GM19467 (cell line): Measurements from ENCODE around the gene FRG2B.
"Not testable (repeated sequence)": the region's sequence is repeated elsewhere in the genome, so short reads cannot be mapped to it uniquely, and the experiment has no call there.

Experiments used
- ATAC-seq: cut with Tn5 transposase; IDR thresholded peaks from one replicate; pipeline ENCODE4 v1.9.1; 2021; ENCODE audit warnings: mild to moderate bottlenecking, moderate library complexity; ENCODE audit not compliant: unreplicated experiment

The FRG2B gene

DNA sequence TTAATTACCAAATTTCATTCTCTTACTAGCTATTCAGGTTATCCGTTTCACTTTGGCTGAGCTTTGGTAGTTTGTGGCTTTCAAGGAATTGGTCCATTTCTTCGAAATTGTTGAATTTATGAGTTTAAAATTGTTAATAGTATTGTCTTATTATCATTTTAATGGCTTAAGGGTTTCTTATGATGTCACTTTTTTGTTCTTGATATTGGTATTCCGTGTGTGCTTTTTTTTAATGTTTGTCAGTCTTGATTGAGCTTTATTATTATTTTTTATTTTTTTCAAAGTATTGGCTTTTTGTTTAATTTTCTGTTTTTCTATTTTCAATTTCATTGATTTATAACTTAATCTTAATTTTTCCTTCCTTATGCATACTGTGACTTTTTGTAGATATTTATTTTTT is 25.9 kb downstream of the FRG2B start:
- no peak for ATAC-seq

DNA sequence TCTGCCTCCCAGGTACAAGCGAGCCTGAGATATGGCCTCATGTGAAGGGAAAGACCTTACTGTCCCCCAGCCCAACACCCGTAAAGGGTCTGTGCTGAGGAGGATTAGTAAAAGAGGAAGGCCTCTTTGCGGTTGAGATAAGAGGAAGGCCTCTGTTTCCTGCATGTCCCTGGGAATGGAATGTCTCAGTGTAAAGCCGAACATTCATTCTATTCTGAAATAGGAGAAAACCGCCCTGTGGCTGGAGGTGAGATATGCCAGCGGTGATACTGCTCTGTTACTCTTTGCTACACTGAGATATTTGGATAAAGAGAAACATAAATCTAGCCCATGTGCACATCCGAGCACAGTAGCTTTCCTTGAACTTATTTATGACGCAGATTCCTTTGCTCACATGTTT is 26.7 kb downstream of the FRG2B start:
- ATAC-seq, result not testable (repeated sequence)

DNA sequence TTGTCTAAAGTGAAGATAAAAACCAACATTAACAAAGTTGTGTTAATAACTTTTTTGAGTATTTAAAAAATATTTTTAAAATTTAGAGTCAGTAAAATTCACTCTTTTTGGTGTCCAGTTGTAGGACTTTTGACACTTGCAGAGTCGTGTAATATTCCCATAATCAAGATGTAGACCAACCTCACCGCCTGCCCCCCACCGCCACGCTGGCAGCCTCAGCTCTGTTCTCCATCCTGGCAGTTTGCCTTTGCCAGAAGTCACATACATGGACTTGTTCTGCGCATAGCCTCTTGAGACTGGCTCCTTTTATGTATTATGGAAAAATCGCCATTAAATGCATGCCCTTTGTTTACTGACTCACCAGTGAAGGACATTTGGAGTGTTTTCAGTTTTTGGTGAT is 33.9 kb downstream of the FRG2B start:
- ATAC-seq, result no peak

- ATAC-seq, result no peak
These were observed 35.6 kb downstream of the FRG2B start for GRCh38 chr10:133590970-133591359.

DNA sequence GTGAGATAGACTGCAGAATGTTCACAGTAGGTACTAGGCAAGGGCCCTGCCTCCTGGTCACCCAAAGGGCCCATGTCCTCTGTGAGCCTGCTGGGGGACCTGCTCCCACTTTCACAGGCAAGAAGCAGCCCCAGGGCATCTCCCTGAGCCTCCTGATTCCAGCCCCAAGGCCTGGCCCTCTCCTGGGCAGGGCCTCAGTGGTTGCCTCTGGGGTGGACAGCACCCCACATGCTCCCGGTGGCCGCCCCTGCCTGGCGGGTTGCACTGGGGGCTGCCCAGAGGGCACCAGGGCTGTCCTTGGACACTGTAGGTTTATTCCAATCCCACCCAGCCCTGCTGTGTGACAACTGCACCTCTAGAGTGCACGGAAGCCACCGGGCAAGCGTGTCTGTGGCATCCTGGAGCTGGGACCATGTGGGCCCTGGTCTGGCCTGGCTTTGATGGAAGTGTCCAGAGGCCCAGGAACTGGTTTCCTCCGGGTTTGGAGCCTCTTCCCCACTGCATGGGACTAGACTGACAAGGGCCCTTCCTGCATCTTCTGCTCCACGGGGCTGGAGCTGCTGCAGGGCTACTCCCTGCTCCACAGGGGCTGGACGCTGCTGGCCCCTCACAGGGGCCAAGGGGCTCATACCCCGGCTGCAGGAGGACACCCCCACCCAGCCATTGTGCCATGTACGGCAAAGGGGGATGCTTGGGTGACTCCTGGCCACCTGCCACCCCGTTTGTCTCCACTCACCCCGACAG is 36.2 kb downstream of the FRG2B start:
- ATAC-seq, result no peak

DNA sequence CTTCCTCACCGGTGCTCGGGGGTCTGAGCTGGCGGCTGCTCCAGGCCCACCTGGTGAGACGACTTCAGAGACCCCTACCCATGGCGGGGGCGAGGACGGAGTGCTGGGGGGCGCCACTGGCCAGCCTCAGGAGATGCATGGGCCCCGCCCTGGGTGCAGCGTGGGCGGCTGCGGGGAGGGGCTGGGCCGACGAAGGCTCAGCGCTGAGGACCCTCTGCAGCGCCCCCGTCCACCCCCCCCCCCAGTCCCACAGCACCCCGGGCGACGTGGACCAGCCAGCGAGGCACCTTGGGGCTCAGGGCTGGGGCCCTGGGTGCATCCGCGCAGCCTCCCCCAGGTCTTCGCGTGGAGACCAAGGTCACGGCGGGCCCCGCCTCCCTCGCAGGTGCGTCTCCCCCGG is 49.6 kb downstream of the FRG2B start:
- ATAC-seq, result not testable (repeated sequence)
